HG03196 (cell line): ENCODE results near the gene ARAP2.
A peak's percentile ranks its signal among the peaks of the same experiment; 100 is the strongest.
"Not testable (repeated sequence)": the region's sequence is repeated elsewhere in the genome, so short reads cannot be mapped to it uniquely, and the experiment has no call there.

Source experiments
- ATAC-seq: cut with Tn5 transposase; IDR thresholded peaks from one replicate; pipeline ENCODE4 v1.9.1; 2021; ENCODE audit not compliant: unreplicated experiment

Gene ARAP2

DNA sequence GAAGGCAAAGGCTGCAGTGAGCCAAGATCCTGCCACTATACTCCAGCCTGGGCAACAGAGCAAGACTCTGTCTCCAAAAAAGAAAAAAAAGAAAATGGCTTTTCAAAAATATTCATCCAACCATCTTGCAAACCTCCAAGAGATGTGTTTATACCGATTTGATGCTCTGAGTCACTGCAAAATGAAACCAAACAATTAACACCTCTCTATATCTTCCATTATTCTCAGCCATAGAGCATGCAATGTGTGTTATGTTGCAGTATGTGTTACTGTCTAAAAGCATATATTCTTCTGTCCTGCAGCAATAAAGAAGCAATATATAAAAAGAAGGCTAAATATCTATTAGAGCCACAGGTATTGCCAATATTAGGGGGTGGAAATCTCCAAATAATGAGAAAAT, 51.4 kb downstream of the ARAP2 start:
- no peak for ATAC-seq

DNA sequence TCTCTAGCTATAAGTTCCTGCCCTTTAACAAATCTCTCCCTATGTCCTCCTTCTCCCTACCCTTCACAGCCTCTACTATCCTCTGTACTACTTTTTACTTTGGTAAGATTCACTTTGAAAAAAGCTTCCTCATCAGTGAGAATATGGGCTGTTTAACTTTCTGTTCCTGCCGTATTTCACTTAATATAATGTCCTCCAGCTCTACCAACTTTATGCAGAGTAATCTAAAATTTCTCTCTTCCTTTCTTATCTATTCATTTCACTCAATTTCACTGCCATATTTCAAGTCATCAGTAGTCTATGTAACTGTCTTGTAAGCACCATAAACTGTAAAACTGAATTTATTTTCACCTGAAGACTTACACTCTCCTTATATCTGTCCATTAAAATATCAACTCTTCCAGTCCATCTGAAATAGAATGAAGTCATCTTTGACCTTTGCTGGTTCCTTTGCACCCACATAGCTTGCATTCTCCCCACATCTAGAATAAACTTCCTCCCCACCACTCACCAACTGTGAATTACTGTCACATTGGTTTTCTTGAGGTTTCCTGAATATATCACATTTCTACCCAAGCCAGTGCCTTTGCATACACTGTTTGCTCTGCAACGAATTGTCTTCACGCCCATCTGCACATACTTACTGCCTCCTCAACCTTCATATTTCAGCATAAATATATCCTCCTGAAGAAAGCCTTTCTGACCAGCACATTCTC, 54.6 kb downstream of the ARAP2 start:
- ATAC-seq: peak; percentile 85

DNA sequence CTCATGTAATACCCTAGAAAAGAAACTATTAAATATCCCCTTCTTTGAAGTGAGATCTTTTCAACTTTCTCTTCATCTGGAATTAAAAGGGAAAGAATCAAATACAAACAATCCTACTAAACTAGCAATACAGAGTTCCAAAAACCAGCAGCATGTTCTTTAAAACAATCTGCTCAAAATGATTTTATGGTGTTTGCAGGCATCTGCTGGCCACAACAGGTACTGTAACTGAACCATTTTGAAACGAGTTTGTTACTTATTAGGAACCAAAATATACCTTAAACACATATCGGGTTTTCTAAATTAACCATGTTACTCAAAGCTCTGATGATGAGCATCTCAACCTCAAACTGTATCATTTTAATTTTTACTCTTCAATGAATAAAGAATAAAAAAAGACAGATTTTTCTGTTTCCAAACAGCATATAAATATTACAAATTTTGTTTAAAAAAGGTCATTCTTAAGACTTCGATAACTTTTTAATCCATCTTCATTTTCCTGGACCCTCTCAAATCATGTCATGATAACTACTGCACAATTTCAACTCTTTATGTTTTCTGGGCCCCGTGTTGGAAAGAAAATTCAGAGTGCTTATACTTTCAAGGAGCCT, 56.5 kb downstream of the ARAP2 start:
- ATAC-seq: peak; percentile 40

GRCh38 chr4:36183665-36184393, 60.5 kb downstream of the ARAP2 start:
- no peak for ATAC-seq

DNA sequence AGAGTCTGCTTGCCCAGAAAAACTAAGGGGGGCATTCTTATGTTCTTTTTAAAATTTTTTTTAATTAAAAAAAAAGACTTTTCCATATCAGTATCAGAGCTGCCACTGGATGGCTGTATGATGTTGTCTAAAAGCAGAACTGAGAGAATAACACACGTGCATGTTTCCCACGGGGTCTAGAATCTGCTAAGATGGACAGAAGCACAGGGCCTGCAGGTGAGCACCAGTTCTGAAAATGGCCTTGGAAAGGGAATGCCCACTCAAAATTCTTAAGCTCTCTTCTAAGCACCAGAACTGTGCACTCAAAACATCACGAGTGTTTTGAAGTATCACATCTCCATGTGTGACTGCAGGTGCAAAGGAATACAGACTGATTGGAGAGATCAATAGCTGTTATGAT, 61.1 kb downstream of the ARAP2 start:
- no peak for ATAC-seq

- ATAC-seq: not testable (repeated sequence)
These were observed 62.0 kb downstream of the ARAP2 start for GRCh38 chr4:36182315-36182714.

- no peak for ATAC-seq
These were observed 64.1 kb downstream of the ARAP2 start for GRCh38 chr4:36180206-36180605.

DNA sequence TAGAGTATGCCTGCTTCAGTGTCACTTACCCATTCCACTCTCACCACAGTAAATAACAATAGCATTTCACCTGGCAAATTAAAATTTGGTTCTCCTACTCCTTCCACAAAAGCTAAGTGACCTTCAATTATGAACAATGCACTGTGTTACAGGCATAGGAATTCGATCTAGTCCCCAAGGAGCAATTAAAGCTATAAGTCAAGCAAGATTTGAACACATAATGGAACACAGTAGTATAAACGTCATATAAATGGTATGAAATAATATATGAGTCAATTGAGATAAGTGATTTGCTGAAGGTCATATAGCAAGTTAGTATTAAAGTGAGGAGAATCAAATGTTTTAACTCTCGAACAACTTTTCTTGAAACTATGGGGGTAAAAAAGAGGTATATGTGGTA, 65.8 kb downstream of the ARAP2 start:
- no peak for ATAC-seq

- ATAC-seq: no peak
These were observed 66.4 kb downstream of the ARAP2 start for GRCh38 chr4:36177946-36178345.

DNA sequence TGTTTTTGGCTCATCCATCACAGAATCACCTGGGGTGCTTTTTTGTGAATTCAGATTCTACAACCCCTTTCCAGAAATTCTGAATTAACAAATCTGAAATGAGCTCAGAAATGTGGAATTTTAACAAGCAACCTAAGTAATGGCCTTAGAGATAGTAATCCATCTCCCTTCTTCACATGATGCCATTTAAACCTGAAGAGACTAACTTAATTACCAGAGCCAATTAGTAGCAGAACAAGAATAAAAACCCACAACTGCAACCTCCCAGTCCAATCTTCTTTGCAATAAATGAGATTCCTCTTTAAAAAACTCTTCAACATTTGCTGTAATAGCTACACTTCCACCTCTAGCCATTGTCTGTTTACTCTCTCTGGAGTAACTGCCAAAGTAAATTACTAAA, 69.7 kb downstream of the ARAP2 start:
- ATAC-seq: no peak

DNA sequence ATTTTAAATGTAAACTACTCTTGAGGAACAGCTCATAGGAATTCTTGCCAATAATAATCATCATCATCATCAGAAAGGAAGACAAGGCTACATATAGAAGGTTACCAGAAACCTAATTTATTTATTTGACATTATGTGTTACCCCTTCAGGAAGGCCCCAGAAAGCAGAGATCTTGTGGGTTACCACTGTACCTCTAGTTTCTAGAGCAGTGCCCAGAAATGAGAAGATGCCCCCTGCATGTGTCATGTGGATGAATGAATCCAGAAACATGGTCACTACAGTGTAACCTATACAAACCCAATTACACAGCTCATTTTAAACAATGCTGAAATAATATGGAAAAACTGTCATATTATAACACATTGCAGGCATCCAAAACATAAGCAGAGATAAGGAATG, 70.4 kb downstream of the ARAP2 start:
- ATAC-seq: no peak

GRCh38 chr4:36172656-36173055, 71.7 kb downstream of the ARAP2 start:
- ATAC-seq: no peak

- no peak for ATAC-seq
These were observed 76.0 kb downstream of the ARAP2 start for GRCh38 chr4:36168127-36168878.

DNA sequence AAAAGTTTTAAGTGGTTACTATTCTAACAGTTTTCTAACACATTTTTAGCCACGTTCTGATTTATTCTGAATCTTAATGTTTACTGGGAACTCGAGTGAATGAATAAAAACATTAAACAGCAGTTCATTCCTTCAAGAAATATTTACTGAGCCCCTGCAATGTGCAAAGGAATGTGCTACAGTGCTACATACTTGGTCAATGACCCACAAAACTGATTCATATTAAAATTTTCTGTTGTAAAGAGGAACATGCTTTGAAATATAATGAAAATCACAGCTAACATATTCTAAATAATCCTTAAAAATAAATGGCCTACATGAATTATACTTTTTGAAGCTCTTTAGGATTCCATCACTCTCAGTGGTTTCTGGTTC, 78.7 kb downstream of the ARAP2 start:
- ATAC-seq: no peak

GRCh38 chr4:36164900-36165630, 79.2 kb downstream of the ARAP2 start:
- no peak for ATAC-seq

DNA sequence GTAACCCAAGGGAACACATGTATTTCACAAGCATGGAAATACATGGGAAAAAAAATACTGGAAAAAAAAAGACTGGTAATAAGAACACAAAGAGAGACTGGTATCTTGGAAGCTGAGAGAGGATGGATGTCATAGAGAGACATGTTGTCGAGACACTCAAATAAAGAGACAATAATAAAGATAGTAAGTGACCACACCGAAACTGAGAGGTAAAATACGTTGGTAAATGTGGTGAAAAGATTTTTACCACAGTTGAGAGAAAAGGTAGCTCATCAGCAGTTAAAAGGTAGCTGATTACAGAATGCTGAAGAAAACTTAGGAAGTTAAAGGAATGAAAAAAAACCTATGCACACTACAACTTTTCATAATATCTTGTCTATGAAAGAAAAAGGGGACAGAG, 81.1 kb downstream of the ARAP2 start:
- no peak for ATAC-seq

- ATAC-seq: no peak
These were observed 85.1 kb downstream of the ARAP2 start for GRCh38 chr4:36159208-36159607.

DNA sequence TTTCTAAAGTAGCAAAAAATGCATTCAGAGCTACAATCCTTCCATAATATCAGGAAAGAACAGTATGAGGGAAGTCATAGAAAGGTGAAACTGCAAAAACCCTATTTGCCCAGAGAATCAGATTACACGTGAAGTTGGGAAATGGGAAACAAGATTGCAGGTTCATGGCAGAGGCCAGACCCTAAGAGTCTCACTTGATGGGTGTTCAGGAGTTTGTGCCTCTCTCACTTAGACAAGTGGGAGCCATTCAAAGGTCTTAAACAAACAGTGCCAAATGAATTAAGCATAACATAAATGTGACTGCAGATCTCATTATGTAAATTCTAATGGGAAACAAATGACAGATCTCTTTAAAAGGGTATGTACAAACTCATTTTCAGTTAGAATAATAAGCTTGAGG, 91.6 kb downstream of the ARAP2 start:
- no peak for ATAC-seq

DNA sequence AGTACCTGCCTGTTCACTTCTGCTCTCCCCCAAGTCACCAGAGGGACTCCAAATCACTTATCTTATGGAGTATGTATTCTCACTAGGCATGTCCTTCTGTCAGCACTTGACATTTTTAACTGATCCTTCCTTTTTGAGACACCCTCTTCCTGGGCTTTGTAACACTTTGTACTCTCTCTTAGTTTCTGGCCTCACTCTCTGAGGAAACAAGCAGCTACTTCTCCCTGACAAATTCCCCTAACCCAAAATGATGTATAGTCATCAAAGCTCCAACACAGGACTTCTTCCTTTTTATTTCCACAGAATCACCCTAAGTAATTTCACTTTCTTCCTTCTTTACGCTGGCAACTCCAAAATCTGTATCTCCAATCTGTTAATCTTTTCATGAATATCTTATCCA, 101.8 kb downstream of the ARAP2 start:
- ATAC-seq: no peak

DNA sequence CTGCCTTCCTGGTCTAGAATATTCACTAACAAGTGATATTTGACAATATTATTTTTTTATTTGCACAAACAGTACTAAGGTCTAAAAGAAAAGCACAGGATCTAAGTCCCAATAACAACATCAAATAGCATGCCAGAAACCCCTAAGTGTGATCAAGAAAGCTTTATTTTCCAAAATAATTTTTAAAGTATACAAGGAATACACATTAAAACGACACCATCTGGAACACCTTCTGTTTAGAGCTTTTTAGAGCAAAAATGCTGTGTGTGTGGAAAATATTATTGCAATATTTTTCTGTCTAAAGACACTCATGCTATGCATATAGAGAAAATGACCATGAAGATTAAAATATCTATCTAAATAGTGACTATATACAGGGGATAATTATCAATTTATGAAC, 103.1 kb downstream of the ARAP2 start:
- no peak for ATAC-seq

- no peak for ATAC-seq
These were observed 103.9 kb downstream of the ARAP2 start for GRCh38 chr4:36140421-36140820.
